HL-60 (cell line): ENCODE data around the gene DIP2A.

Source experiments
- POLR2AphosphoS5 ChIP-seq: IDR thresholded peaks from 2 replicates; pipeline ENCODE4 v1.6.1; 2012; ENCODE audit warnings: low read depth
- TF ChIP-seq, protein P1 (sequence below): IDR thresholded peaks from one replicate; pipeline ENCODE4 v1.5.1; 2011; ENCODE audit warnings: low read length, control low read depth, inconsistent platforms; ENCODE audit not compliant: insufficient read depth

DNA sequence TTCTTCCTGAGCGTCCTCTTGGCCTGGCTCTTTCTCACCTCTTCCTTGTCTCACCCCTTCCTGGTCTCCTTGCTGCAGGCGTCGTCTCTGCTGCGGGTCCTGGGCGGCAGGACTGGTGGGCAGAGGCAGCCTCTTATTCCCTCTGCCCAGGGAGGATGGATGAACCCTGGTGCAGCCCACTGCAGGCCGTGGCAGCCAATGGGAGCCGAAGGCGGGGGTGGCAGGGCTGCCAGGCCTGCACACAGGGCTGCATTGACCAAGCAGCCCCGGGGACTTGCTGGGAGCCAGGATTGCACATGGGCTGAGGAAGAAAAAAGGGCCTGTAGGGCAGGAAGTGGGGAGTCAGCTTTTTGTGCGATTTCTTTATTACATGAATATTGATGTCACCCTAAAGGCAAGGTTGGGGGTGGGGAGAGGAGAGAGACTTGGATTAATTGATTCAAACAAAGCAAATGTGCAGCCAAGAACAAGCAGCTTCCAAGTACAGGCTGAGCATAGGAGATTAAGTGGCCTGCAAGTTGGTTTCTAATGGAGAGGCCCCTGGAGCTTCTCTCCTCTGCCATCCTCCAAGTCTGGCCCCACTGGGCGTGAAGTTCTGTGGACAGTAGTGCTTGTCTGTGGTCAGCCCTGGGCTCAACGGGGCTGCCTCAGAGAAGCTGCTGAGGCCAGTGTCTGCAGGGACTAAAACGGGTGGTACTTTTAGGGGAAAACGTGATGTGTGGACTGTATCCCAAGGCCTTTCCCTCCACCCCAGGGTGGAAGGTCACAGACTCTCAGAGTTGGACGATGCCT is 146.5 kb downstream of the DIP2A start, which contains the start of gene S100B:
- TF ChIP-seq, protein P1, sequence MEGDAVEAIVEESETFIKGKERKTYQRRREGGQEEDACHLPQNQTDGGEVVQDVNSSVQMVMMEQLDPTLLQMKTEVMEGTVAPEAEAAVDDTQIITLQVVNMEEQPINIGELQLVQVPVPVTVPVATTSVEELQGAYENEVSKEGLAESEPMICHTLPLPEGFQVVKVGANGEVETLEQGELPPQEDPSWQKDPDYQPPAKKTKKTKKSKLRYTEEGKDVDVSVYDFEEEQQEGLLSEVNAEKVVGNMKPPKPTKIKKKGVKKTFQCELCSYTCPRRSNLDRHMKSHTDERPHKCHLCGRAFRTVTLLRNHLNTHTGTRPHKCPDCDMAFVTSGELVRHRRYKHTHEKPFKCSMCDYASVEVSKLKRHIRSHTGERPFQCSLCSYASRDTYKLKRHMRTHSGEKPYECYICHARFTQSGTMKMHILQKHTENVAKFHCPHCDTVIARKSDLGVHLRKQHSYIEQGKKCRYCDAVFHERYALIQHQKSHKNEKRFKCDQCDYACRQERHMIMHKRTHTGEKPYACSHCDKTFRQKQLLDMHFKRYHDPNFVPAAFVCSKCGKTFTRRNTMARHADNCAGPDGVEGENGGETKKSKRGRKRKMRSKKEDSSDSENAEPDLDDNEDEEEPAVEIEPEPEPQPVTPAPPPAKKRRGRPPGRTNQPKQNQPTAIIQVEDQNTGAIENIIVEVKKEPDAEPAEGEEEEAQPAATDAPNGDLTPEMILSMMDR, result no peak
- TF ChIP-seq POLR2AphosphoS5, result no peak
